NCI-H446 treated with DMSO at 0.1 percent for 48 hours (cell line): ENCODE measurements around the gene PLXNA4.

ENCODE experiments used
- DNase-seq: peaks from one replicate; lab custom pipeline; 2025; lab: John Stamatoyannopoulos, UW

Gene PLXNA4

GRCh38 chr7:132562690-132563089 is 13.6 kb downstream of the PLXNA4 start:
- no peak for DNase-seq

- DNase-seq, result no peak
Measured at GRCh38 chr7:132561763-132562162, 14.5 kb downstream of the PLXNA4 start.

- no peak for DNase-seq
Measured at GRCh38 chr7:132560825-132561529, 15.3 kb downstream of the PLXNA4 start.

GRCh38 chr7:132560105-132560504 is 16.2 kb downstream of the PLXNA4 start:
- DNase-seq, result no peak

- no peak for DNase-seq
Measured at GRCh38 chr7:132558815-132559214, 17.5 kb downstream of the PLXNA4 start.

GRCh38 chr7:132557489-132558044 is 18.7 kb downstream of the PLXNA4 start:
- no peak for DNase-seq

- DNase-seq, result no peak
Measured at GRCh38 chr7:132554446-132554845, 21.8 kb downstream of the PLXNA4 start.

DNA sequence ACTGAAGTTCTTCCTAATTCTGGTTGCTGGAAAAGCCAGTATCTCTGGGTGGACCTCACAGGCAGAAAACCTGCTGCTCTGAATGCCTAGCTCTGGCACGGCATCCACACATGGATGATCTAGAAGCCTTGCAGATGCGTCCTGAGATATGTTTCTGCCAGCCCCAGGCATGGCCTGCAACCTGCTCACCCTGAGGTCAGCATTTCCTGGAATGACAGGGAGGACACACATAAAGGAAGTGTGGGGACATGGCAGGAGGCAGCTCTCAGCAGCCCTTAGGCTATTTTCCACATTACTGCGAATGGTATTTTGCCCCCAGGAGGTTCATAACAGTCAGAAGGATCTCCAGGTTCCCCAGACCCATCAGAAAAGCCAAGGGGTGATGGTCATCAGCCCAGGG is 23.2 kb downstream of the PLXNA4 start:
- no peak for DNase-seq

DNA sequence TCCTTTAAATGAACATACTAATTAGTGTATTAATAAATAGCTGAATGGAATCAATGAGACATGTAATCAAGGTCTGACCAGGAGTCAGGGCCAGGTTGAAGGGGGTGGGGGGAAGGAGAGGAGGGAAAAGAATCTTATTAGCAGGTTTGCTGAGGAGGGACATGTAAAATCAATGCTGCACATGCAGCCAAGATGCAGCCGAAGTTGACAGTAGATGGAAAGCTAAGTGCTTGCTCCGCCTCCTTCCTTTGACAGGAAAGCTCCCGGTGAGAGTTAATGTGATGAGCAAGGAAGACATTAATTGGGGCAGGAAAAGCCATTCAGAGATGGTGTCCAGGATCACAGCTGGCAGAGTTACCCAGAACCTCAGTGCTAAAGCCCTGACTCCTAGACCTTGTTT is 24.4 kb downstream of the PLXNA4 start:
- no peak for DNase-seq

DNA sequence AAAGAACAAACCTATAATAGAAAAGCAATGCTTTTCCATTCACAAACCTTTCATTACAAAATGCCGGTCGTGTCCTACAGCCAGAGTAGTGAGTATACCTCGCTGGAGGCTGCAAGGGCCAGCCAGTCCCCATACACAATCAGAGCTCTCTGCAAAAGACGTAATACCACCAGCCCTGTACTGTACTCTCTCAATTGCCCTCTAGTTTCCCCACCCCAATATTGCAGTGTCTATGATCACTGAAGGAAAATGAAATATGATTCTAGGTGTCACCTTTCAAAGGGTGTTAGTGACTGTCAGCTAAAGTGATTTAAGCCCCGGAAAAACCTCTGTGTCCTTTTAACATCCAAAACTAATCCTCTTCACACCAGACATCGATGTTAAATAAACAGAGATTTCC is 24.8 kb downstream of the PLXNA4 start:
- no peak for DNase-seq

DNA sequence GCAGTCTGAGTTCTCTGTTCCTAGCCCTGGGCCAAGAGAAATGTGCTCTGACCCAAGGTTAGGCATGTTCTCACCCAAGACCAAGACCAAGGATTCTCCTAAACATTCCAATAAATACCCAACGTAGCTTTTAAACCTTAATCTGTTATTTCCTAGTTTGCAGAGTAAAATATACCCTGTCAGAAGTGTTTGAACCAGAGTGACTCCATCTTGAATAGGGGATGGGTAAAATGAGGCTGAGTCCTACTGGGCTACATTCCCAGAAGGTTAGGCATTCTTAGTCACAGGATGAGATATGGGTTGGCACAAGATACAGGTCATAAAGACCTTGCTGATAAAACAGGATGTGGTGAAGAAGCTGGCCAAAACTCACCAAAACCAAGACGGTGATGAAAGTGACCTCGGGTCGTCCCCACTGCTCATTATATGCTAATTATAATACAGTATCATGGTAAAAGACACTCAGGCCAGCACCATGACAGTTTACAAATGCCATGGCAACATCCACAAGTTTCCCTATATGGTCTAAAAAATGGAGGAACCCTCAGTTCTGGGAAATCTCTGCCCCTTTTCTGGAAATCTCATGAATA is 27.7 kb downstream of the PLXNA4 start:
- no peak for DNase-seq

DNA sequence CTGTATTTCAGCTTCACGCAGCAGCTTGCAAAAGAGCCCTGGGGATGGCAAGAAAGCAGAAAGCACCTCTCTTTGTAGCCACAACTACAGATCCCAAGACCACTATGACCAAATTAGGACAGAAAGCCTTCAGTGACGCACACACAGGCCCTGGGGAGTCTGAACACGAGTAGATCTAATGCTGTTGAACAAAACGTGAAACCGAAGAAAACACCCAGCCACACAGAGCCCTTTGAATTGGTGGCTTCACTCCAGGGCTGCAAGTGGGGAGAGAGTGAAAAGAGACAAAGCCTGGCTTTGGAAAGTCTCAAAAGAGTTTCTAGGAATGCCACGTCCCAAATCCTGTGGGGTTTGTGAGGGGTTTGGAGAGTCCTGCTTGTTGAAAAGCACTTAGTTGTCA is 28.4 kb downstream of the PLXNA4 start:
- no peak for DNase-seq

- DNase-seq, result no peak
Measured at GRCh38 chr7:132546366-132547127, 29.7 kb downstream of the PLXNA4 start.

DNA sequence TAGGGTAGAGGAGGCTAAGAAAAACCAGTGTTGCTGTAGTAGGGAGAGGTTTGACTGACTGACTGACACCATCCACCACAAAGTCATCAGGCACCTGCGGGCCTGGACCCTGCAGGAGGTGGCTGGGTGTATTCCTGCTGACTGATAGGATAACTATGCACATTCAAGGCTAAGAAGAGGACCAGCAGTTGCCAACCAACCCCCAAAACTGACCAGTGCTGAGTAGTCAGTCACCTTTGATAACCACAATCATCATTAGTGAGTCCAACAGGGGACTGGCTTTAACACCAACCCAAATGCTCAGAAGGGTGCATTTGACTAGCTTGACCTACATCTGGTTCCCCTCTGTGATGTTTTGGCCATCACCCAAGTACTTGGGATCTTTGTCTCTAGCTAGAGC is 30.5 kb downstream of the PLXNA4 start:
- no peak for DNase-seq

GRCh38 chr7:132544999-132545398 is 31.3 kb downstream of the PLXNA4 start:
- no peak for DNase-seq

GRCh38 chr7:132544025-132544424 is 32.2 kb downstream of the PLXNA4 start:
- no peak for DNase-seq

- DNase-seq, result no peak
Measured at GRCh38 chr7:132542895-132543294, 33.4 kb downstream of the PLXNA4 start.

DNA sequence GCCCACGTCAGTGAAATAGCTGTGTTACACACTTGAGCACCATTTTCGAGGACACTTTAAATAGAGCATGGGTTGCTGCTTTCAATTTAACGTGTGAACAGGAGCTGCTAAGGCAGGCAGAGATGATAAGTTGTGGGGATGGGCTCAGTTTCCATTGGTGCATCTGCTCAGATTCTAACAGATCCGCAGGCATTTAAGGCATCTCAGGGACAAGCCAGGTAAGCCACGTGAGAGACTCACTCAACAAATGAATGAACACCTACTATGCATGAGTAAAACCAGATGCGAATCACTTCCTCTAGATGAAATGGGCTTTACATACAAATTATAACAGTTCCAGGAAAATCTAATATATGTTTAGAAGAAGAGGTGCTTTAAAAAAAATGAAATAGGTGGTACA is 34.6 kb downstream of the PLXNA4 start:
- DNase-seq, result no peak

DNA sequence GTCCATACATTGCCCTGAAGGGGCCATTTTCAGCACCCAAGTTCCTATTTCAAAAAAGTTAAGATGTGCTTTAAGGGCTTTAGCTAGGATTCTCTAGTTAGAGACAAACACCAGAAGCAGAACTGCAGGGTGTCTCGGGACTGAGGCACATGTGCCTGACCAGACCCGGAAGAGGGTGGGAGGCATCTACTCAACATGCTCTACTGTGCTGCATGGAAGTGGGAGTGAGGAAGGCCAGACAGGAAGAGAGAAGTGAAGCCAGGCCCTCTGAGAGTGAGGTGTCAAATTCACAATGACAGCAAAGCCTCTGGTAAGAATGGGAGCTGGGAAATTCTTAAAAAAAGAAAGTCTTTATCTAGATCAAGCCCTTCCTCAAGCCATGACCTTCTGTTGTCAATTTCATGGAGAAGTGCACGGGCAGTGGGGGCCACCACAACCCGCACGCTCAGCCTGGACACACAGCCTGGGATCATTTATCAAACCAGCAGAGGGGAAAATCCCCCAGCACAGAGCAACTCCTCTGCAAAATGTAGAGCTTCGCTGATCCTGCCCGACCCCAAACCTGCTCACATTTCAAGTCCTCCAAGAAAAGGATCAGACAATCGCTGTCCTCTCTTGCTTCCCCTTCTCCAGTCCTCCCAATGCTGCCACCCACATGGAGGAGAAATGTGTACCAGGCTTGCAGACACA is 38.7 kb downstream of the PLXNA4 start:
- no peak for DNase-seq

GRCh38 chr7:132536654-132537395 is 39.4 kb downstream of the PLXNA4 start:
- no peak for DNase-seq

DNA sequence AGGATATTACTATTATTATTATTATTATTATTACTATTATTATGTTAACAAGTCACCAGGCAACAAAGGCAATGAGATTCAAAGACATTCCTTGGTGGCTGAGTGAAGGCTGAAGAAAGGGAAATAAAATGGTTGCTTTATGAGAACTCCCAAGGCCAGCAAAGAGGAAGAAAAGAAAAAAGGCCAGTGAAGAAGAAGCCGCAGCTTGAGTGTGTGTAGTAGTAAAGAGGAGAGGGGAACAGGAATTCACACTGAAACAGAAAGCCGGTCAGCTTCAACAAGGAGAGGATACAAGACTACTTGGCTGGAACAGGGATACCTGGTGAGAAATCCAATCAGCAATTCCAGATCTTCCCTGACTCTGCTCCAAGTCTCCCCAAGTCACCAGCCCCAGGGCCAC is 42.4 kb downstream of the PLXNA4 start:
- no peak for DNase-seq

- no peak for DNase-seq
Measured at GRCh38 chr7:132532281-132532680, 44.0 kb downstream of the PLXNA4 start.
